CD4-positive, alpha-beta T cell (primary cell): ENCODE measurements around the gene KANK4. TPM values are rescaled to one million over a fixed set of nuclear protein-coding genes. Genes with fewer than 3 reads are reported as not detected.

Experiments used
- ATAC-seq: fragments of 200-7000 bp; cut with Tn5 transposase; one replicate; pipeline ENCODE4 v1.10.0; 2022; ENCODE audit warnings: mild to moderate bottlenecking; ENCODE audit not compliant: poor library complexity
- CTCF ChIA-PET: fragments of 350-600 bp; sonication (Branson Sonifier 250); formaldehyde crosslinking; loops from one replicate; lab custom pipeline; 2021; ENCODE audit warnings: antibody characterized with exemption, inconsistent platforms; lab: Charles Lee
- POLR2A ChIA-PET: fragments of 350-600 bp; sonication (Branson Sonifier 250); formaldehyde crosslinking; loops from one replicate; lab custom pipeline; 2021; ENCODE audit warnings: antibody characterized with exemption, inconsistent platforms; lab: Charles Lee
- DNase-seq, 14 experiments: peaks; one replicate each; pipeline ENCODE4 v3.0.0-alpha.2; 2013 to 2020; ENCODE audit warnings: mixed read lengths in 2 of 14
- H3K27ac ChIP-seq, 2 donors: one replicate each; pipeline versions ENCODE4 v1.5.1 to v1.7.0; 2013; ENCODE audit warnings: low read length in 2 of 2, low read depth in 1 of 2, mild to moderate bottlenecking in 1 of 2
- H3K27me3 ChIP-seq, 2 experiments: 1 replicate in 1 of 2; 2 replicates in 1 of 2; pipeline versions ENCODE4 v1.6.1 to v1.7.0; 2013; ENCODE audit warnings: low read length in 2 of 2, control low read depth in 1 of 2, mild to moderate bottlenecking in 1 of 2, moderate library complexity in 1 of 2; ENCODE audit not compliant: insufficient read depth in 2 of 2, control insufficient read depth in 1 of 2
- H3K36me3 ChIP-seq: one replicate; pipeline ENCODE4 v1.6.1; 2013; ENCODE audit warnings: low read length, control low read depth; ENCODE audit not compliant: insufficient read depth
- H3K4me1 ChIP-seq: one replicate; pipeline ENCODE4 v1.6.1; 2013; ENCODE audit warnings: low read length, control low read depth; ENCODE audit not compliant: insufficient read depth
- H3K4me3 ChIP-seq: one replicate; pipeline ENCODE4 v1.5.1; 2013; ENCODE audit warnings: mild to moderate bottlenecking, low read length, moderate library complexity
- H3K9me3 ChIP-seq, 2 experiments: 1 replicate in 1 of 2; 2 replicates in 1 of 2; pipeline versions ENCODE4 v1.6.1 to v1.7.0; 2013; ENCODE audit warnings: low read length in 2 of 2, mild to moderate bottlenecking in 2 of 2, control low read depth in 1 of 2, moderate library complexity in 1 of 2; ENCODE audit not compliant: control insufficient read depth in 1 of 2, insufficient read depth in 1 of 2
- H3K27ac Mint-ChIP-seq: one replicate; pipeline ENCODE4 v1.8.0; 2020; ENCODE audit warnings: mixed read lengths
- H3K27me3 Mint-ChIP-seq: one replicate; pipeline ENCODE4 v1.8.0; 2021; ENCODE audit warnings: mixed read lengths
- H3K36me3 Mint-ChIP-seq: one replicate; pipeline ENCODE4 v1.8.0; 2021; ENCODE audit warnings: low read depth, mixed read lengths
- H3K4me1 Mint-ChIP-seq: one replicate; pipeline ENCODE4 v1.8.0; 2021; ENCODE audit warnings: low read depth, mixed read lengths
- H3K4me3 Mint-ChIP-seq: one replicate; pipeline ENCODE4 v1.8.0; 2020; ENCODE audit warnings: mild to moderate bottlenecking, mixed read lengths
- H3K9me3 Mint-ChIP-seq: one replicate; pipeline ENCODE4 v1.8.0; 2020; ENCODE audit warnings: mixed read lengths
- intact Hi-C, 2 experiments: fragments of 100-400 bp; cut with DNase I in 1 of 2; cut with micrococcal nuclease in 1 of 2; formaldehyde crosslinking; loops; one replicate each; pipeline versions ENCODE4 v1.15.1 to v1.9.0; 2023 to 2025; cut with DNase I, micrococcal nuclease
- total RNA-seq, 174 experiments: library from RNA in 2 of 174; stranded (reverse) in 2 of 174; gene quantifications; one replicate each; pipeline ENCODE4 v1.2.3 and lab custom pipeline; 2021 to 2026
- TF ChIP-seq, protein P1 (sequence below): fragments of 200-600 bp; IDR thresholded peaks from one replicate; pipeline ENCODE4 v1.8.0; 2022; ENCODE audit warnings: antibody characterized with exemption, mild to moderate bottlenecking

KANK4 gene
- total RNA-seq, 2 experiments from 2014 or later, result not detected

DNA sequence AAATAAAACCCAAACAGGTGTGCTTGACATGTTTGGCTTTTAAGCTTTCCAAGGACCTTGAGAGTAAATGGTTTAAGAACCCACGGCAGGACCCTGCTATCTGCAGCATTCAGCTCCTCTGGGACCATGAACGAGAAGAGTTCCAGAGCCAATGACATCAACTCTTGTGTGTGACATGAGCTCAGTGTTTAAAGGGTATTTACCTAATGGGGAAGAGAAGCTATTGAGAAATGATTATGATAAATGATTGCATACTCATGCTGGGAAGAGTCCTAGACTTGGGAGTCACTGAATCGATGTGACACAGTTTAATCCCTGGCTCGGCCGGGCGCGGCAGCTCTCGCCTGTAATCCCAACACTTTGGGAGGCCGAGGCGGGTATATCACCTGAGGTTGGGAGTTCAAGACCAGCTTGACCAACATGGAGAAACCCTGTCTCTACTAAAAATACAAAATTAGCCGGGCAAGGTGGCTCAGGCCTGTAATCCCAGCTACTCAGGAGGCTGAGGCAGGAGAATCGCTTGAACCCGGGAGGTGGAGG, 55.4 kb downstream of the KANK4 start:
- H3K9me3 Mint-ChIP-seq, result no peaks in the 10 kb centered on the region
- intact Hi-C loops, result no loop called here
- DNase-seq (no peak), ATAC-seq (no peak)
- POLR2A ChIA-PET, result no interaction called here
- H3K27me3 Mint-ChIP-seq, result peaks cover 20% of the 10 kb centered on the region
- TF ChIP-seq, protein P1, sequence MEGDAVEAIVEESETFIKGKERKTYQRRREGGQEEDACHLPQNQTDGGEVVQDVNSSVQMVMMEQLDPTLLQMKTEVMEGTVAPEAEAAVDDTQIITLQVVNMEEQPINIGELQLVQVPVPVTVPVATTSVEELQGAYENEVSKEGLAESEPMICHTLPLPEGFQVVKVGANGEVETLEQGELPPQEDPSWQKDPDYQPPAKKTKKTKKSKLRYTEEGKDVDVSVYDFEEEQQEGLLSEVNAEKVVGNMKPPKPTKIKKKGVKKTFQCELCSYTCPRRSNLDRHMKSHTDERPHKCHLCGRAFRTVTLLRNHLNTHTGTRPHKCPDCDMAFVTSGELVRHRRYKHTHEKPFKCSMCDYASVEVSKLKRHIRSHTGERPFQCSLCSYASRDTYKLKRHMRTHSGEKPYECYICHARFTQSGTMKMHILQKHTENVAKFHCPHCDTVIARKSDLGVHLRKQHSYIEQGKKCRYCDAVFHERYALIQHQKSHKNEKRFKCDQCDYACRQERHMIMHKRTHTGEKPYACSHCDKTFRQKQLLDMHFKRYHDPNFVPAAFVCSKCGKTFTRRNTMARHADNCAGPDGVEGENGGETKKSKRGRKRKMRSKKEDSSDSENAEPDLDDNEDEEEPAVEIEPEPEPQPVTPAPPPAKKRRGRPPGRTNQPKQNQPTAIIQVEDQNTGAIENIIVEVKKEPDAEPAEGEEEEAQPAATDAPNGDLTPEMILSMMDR, result no peak
- H3K36me3 Mint-ChIP-seq, result no peaks in the 10 kb centered on the region
- Histone ChIP-seq H3K4me3 (no peak overlapping the region), H3K4me1 (no peaks in the 10 kb centered on the region), H3K9me3 (no peaks in the 10 kb centered on the region), H3K36me3 (no peaks in the 10 kb centered on the region), H3K27me3 (peaks cover 0 to 3% of the 10 kb centered on the region in 2 experiments), H3K27ac (no peak overlapping the region)
- CTCF ChIA-PET, result no interaction called here
- no peak overlapping the region for H3K4me3 Mint-ChIP-seq
- no peaks in the 10 kb centered on the region for H3K4me1 Mint-ChIP-seq
- no peak overlapping the region for H3K27ac Mint-ChIP-seq

DNA sequence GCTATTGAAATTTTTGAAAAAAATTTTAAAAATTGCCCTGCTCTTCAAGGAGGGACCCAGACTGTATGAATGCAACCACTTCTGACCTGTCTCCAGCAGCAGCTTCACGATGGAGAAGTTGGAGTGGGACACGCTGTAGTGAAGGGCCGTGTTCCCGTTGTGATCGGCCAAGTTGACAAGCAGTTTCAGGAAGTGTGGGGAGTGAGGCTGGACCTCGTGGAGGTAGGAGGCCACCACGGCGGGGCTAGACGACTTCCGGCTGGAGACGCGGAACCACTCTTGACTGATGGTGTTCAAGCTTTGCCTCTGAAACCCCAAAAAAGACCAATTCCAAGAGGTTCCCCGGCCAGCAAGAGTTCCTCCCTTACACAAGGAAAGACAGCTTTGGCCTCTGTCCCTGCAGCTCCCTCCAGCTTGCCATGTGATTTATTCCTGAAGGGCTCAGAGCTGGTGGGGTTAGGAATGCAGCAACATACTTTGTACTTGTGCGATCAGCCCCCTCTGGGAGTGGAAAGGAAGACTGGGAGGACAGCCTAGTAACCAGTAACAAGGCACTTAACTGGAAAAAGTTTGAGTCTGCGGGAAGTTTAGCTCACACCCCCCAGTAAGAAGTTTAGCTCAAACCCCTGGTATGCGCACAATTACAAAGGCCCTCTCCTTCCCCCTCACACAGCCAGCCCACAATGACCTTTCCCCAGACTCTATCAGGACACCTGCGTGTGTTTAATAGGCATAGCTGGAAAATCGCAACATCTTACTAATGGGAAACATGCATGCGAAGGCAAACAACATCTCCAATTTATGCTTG, 56.0 kb downstream of the KANK4 start:
- Histone ChIP-seq H3K4me3 (no peak overlapping the region), H3K27ac (no peak overlapping the region), H3K4me1 (no peaks in the 10 kb centered on the region), H3K36me3 (no peaks in the 10 kb centered on the region), H3K27me3 (peaks cover 0 to 3% of the 10 kb centered on the region in 2 experiments), H3K9me3 (no peaks in the 10 kb centered on the region)
- POLR2A ChIA-PET, result no interaction called here
- TF ChIP-seq, protein P1, result no peak
- H3K4me3 Mint-ChIP-seq, result no peak overlapping the region
- DNase-seq, result no peak
- ATAC-seq, result no peak
- H3K4me1 Mint-ChIP-seq, result no peaks in the 10 kb centered on the region
- H3K36me3 Mint-ChIP-seq, result no peaks in the 10 kb centered on the region
- CTCF ChIA-PET, result interaction anchor here (1.4 kb wide), 1 partner anchor 21 kb away, joined by 3 read pairs; no protein-coding TSS in a partner anchor
- intact Hi-C loops, result no loop called here
- H3K9me3 Mint-ChIP-seq, result no peaks in the 10 kb centered on the region
- peaks cover 20% of the 10 kb centered on the region for H3K27me3 Mint-ChIP-seq
- no peak overlapping the region for H3K27ac Mint-ChIP-seq

DNA sequence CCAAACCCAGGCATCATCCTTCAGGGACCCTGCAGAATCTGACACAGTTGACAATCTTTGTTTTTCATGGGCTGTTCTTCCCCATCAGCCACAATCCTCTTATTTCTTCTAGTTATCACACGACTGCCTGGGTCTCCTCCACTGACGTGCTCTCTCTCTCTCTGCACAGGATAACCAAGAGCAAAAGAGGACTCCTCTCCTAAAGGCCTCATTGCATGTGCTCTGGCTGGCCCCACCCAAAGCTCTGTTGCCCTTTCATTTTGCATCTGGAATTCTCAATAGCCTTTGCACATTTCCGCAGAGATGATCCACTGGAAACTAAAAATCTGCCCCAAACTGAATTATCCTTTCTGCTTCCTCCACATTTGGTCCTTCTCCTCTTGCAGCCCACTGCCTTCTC, 58.5 kb downstream of the KANK4 start:
- H3K9me3 ChIP-seq, result no peaks in the 10 kb centered on the region
- Mint-ChIP-seq H3K27ac (no peak overlapping the region), H3K27me3 (peaks cover 20% of the 10 kb centered on the region), H3K9me3 (no peaks in the 10 kb centered on the region), H3K4me1 (no peaks in the 10 kb centered on the region), H3K4me3 (no peak overlapping the region), H3K36me3 (no peaks in the 10 kb centered on the region)
- no peaks in the 10 kb centered on the region for H3K4me1 ChIP-seq
- TF ChIP-seq, protein P1, result no peak
- ATAC-seq, result no peak
- peaks cover 0 to 3% of the 10 kb centered on the region in 2 experiments for H3K27me3 ChIP-seq
- DNase-seq, result no peak
- intact Hi-C loops, result no loop called here
- H3K4me3 ChIP-seq, result no peak overlapping the region
- H3K36me3 ChIP-seq, result no peaks in the 10 kb centered on the region
- H3K27ac ChIP-seq, result no peak overlapping the region
- POLR2A ChIA-PET, result no interaction called here
- CTCF ChIA-PET, result no interaction called here
